CD14-positive monocyte (primary cell): ENCODE results near the gene SIK3. TPM values are rescaled to one million over a fixed set of nuclear protein-coding genes. Genes with fewer than 3 reads are reported as not detected.
A peak's percentile ranks its signal among the peaks of the same experiment; 100 is the strongest.

Source experiments
- DNase-seq, 3 donors: peaks; one replicate each; pipeline ENCODE4 v3.0.0-alpha.2; 2011 to 2022
- H2AFZ ChIP-seq: 2 replicates; pipeline ENCODE4 v1.6.0; 2012; ENCODE audit warnings: mild to moderate bottlenecking, low read depth, low read length, inconsistent platforms; ENCODE audit not compliant: insufficient read depth, poor library complexity, severe bottlenecking
- H3K27ac ChIP-seq, 2 donors: 1 replicate in 1 of 2; 2 replicates in 1 of 2; pipeline ENCODE4 v1.5.1; 2012 to 2013; ENCODE audit warnings: low read length in 2 of 2, control low read depth in 1 of 2, inconsistent platforms in 1 of 2, low read depth in 1 of 2, mild to moderate bottlenecking in 1 of 2
- H3K27me3 ChIP-seq, 2 donors: one replicate each; pipeline versions ENCODE4 v1.6.0 to v1.6.1; 2011 to 2013; ENCODE audit warnings: low read length in 2 of 2; ENCODE audit not compliant: control insufficient read depth in 2 of 2, insufficient read depth in 2 of 2
- H3K36me3 ChIP-seq, 2 donors: replicated peaks in 1 of 2; 1 replicate in 1 of 2; 2 replicates in 1 of 2; pipeline versions ENCODE4 v1.5.1 to v1.6.1; 2012 to 2013; ENCODE audit warnings: low read length in 2 of 2, control low read depth in 1 of 2, inconsistent platforms in 1 of 2, mild to moderate bottlenecking in 1 of 2; ENCODE audit not compliant: insufficient read depth in 2 of 2, control insufficient read depth in 1 of 2
- H3K4me1 ChIP-seq, 2 donors: 1 replicate in 1 of 2; 2 replicates in 1 of 2; pipeline versions ENCODE4 v1.5.1 to v1.6.1; 2012 to 2013; ENCODE audit warnings: low read length in 2 of 2, control low read depth in 1 of 2, inconsistent platforms in 1 of 2, mild to moderate bottlenecking in 1 of 2, moderate library complexity in 1 of 2; ENCODE audit not compliant: insufficient read depth in 2 of 2, control insufficient read depth in 1 of 2
- H3K4me2 ChIP-seq: replicated peaks from 2 replicates; pipeline ENCODE3; 2012; ENCODE audit warnings: low read length, moderate library complexity, mild to moderate bottlenecking; ENCODE audit not compliant: poor library complexity, severe bottlenecking; ENCODE audit errors: extremely low read depth
- H3K4me3 ChIP-seq, 3 experiments: fragments of 200-600 bp in 1 of 3; sonication (generic) in 1 of 3; replicated peaks in 1 of 3; 1 replicate in 2 of 3; 2 replicates in 1 of 3; pipeline ENCODE4 v1.5.1; 2011 to 2013; ENCODE audit warnings: low read length in 3 of 3, mild to moderate bottlenecking in 3 of 3, control low read depth in 2 of 3, low read depth in 2 of 3, inconsistent platforms in 1 of 3, moderate library complexity in 1 of 3
- H3K79me2 ChIP-seq: 2 replicates; pipeline ENCODE4 v1.6.0; 2012; ENCODE audit warnings: mild to moderate bottlenecking, control low read depth, inconsistent platforms, low read length, moderate library complexity; ENCODE audit not compliant: insufficient read depth
- H3K9ac ChIP-seq: 2 replicates; pipeline ENCODE4 v1.6.0; 2017; ENCODE audit warnings: low read length, mild to moderate bottlenecking; ENCODE audit not compliant: insufficient read depth, poor library complexity, severe bottlenecking
- H3K9me3 ChIP-seq, 2 donors: replicated peaks in 1 of 2; 1 replicate in 1 of 2; 2 replicates in 1 of 2; pipeline versions ENCODE4 v1.5.1 to v1.6.1; 2012 to 2013; ENCODE audit warnings: low read length in 2 of 2, control low read depth in 1 of 2; ENCODE audit not compliant: control insufficient read depth in 1 of 2, insufficient read depth in 1 of 2
- H4K20me1 ChIP-seq: 2 replicates; pipeline ENCODE4 v1.6.0; 2012; ENCODE audit warnings: mild to moderate bottlenecking, low read length, control low read depth, moderate library complexity; ENCODE audit not compliant: insufficient read depth
- H3K27ac Mint-ChIP-seq, 7 donors: one replicate each; pipeline ENCODE4 v1.8.0; 2020; ENCODE audit warnings: mild to moderate bottlenecking in 7 of 7, mixed read lengths in 7 of 7, moderate library complexity in 6 of 7, inconsistent platforms in 2 of 7
- H3K27me3 Mint-ChIP-seq, 3 donors: one replicate each; pipeline ENCODE4 v1.8.0; 2021 to 2022; ENCODE audit warnings: low read depth in 3 of 3, mild to moderate bottlenecking in 3 of 3, mixed read lengths in 3 of 3, moderate library complexity in 3 of 3, inconsistent platforms in 1 of 3
- H3K36me3 Mint-ChIP-seq, 2 donors: one replicate each; pipeline ENCODE4 v1.8.0; 2020; ENCODE audit warnings: mixed read lengths in 2 of 2, inconsistent platforms in 1 of 2, mild to moderate bottlenecking in 1 of 2
- H3K4me1 Mint-ChIP-seq: one replicate; pipeline ENCODE4 v1.8.0; 2020; ENCODE audit warnings: mild to moderate bottlenecking, mixed read lengths
- H3K4me3 Mint-ChIP-seq, 2 donors: one replicate each; pipeline ENCODE4 v1.8.0; 2020; ENCODE audit warnings: mild to moderate bottlenecking in 2 of 2, mixed read lengths in 2 of 2, moderate library complexity in 1 of 2
- H3K9me3 Mint-ChIP-seq, 7 donors: one replicate each; pipeline ENCODE4 v1.8.0; 2020 to 2022; ENCODE audit warnings: mixed read lengths in 7 of 7, mild to moderate bottlenecking in 6 of 7, moderate library complexity in 6 of 7, inconsistent platforms in 2 of 7
- WGBS: methylation state at CpG from one replicate; pipeline ENCODE4 v1.1.5; 2013; ENCODE audit warnings: missing lambda C conversion rate; ENCODE audit not compliant: insufficient coverage; 5-methylcytosine and 5-hydroxymethylcytosine counted together
- intact Hi-C, 2 donors: fragments of 100-400 bp; cut with micrococcal nuclease; formaldehyde crosslinking; loops; one replicate each; pipeline versions ENCODE4 v1.15.0 to v1.15.1; 2023
- polyA plus RNA-seq, 3 donors: library from polyadenylated mRNA; depleted of rRNA in 1 of 3; unstranded in 2 of 3; stranded (reverse) in 1 of 3; fragments of 300-500 nt in 2 of 3; fragments of >200 nt in 1 of 3; fragmentation: Illumina TruSeq in 2 of 3; gene quantifications; 1 replicate in 2 of 3; 2 replicates in 1 of 3; pipeline ENCODE4 v1.2.3, GENCODE V29; 2012 to 2021
- TF ChIP-seq, protein P1 (sequence below): fragments of 200-600 bp; IDR thresholded peaks from one replicate; pipeline ENCODE4 v1.8.0; 2022; ENCODE audit warnings: antibody characterized with exemption, mild to moderate bottlenecking

Gene SIK3
- polyA plus RNA-seq, 3 donors: 18.3 to 142 (median 20.0) TPM

DNA sequence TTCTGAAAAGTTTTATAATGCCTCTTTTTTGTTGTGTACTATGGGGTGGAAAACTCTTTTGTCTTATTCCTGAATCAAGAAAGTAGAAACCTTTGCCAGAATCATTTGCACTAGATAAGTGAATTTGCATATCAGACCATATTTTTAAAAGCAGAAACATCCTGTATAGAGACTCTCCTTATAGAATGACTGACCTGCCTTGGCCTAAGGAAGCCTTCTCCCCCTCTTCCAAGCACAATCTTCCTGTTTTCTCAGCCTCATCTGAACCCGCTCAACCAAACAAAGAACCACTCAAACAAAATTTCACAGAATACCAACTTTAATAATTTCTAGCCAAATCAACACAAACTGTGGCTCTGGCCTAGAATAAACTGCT lies 60.3 kb downstream of the SIK3 start:
- Histone ChIP-seq H2AFZ (no peak overlapping the region), H3K4me2 (no peak overlapping the region), H3K9ac (no peak overlapping the region), H3K27me3 (no peaks in the 10 kb centered on the region), H3K9me3 (no peaks in the 10 kb centered on the region), H3K4me3 (no peak overlapping the region), H3K4me1 (peaks cover 1 to 5% of the 10 kb centered on the region in 2 donors), H3K36me3 (no peaks in the 10 kb centered on the region), H3K79me2 (peaks cover 97% of the 10 kb centered on the region), H3K27ac (peak overlapping the region in 1 of 2 donors; percentile 56), H4K20me1 (peaks cover 100% of the 10 kb centered on the region)
- TF ChIP-seq, protein P1, sequence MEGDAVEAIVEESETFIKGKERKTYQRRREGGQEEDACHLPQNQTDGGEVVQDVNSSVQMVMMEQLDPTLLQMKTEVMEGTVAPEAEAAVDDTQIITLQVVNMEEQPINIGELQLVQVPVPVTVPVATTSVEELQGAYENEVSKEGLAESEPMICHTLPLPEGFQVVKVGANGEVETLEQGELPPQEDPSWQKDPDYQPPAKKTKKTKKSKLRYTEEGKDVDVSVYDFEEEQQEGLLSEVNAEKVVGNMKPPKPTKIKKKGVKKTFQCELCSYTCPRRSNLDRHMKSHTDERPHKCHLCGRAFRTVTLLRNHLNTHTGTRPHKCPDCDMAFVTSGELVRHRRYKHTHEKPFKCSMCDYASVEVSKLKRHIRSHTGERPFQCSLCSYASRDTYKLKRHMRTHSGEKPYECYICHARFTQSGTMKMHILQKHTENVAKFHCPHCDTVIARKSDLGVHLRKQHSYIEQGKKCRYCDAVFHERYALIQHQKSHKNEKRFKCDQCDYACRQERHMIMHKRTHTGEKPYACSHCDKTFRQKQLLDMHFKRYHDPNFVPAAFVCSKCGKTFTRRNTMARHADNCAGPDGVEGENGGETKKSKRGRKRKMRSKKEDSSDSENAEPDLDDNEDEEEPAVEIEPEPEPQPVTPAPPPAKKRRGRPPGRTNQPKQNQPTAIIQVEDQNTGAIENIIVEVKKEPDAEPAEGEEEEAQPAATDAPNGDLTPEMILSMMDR: no peak
- DNase-seq: no peak
- peak overlapping the region in 5 of 7 donors; percentile 0 to 43 (median 1) for H3K27ac Mint-ChIP-seq
- 20% methylated on average over 1 of the region's 1 CpG for WGBS
- H3K4me3 Mint-ChIP-seq: no peak overlapping the region
- H3K36me3 Mint-ChIP-seq: peaks cover 21 to 22% of the 10 kb centered on the region in 2 donors
- H3K27me3 Mint-ChIP-seq: peaks cover 0 to 2% (median 0%) of the 10 kb centered on the region in 3 donors
- intact Hi-C loops: no loop called here
- H3K9me3 Mint-ChIP-seq: peaks cover 0 to 2% (median 0%) of the 10 kb centered on the region in 7 donors
- peaks cover 42% of the 10 kb centered on the region for H3K4me1 Mint-ChIP-seq

GRCh38 chr11:117037279-117037974 lies 60.8 kb downstream of the SIK3 start:
- Mint-ChIP-seq H3K27me3 (peaks cover 0 to 2% (median 0%) of the 10 kb centered on the region in 3 donors), H3K36me3 (peaks cover 20 to 23% of the 10 kb centered on the region in 2 donors), H3K27ac (peak overlapping the region in 4 of 7 donors; percentile 13 to 43 (median 22)), H3K4me3 (no peak overlapping the region), H3K4me1 (peaks cover 37% of the 10 kb centered on the region), H3K9me3 (peaks cover 0 to 2% (median 0%) of the 10 kb centered on the region in 7 donors)
- Histone ChIP-seq H3K36me3 (no peaks in the 10 kb centered on the region), H3K9ac (no peak overlapping the region), H3K79me2 (peaks cover 97% of the 10 kb centered on the region), H3K4me2 (no peak overlapping the region), H3K9me3 (no peaks in the 10 kb centered on the region), H3K4me3 (no peak overlapping the region), H3K27ac (peak overlapping the region in 1 of 2 donors; percentile 56), H3K4me1 (no peaks in the 10 kb centered on the region), H2AFZ (no peak overlapping the region), H4K20me1 (peaks cover 99% of the 10 kb centered on the region), H3K27me3 (no peaks in the 10 kb centered on the region)
- intact Hi-C loops: no loop called here
- TF ChIP-seq, protein P1: no peak
- whole genome bisulfite sequencing: no CpG with 5 or more reads among the region's 1 CpG
- DNase-seq: no peak
